ENCODE measurements around the gene PIP4K2B. TPM values are rescaled to one million over a fixed set of nuclear protein-coding genes. Genes with fewer than 3 reads are reported as not detected.

PIP4K2B gene
- total and polyA plus RNA-seq, 9 of the 15 experiments (the other 6 are each of a cell fraction or from before 2014, with no cell fraction given) = 3.7 to 29.9 (median 23.0) TPM

DNA sequence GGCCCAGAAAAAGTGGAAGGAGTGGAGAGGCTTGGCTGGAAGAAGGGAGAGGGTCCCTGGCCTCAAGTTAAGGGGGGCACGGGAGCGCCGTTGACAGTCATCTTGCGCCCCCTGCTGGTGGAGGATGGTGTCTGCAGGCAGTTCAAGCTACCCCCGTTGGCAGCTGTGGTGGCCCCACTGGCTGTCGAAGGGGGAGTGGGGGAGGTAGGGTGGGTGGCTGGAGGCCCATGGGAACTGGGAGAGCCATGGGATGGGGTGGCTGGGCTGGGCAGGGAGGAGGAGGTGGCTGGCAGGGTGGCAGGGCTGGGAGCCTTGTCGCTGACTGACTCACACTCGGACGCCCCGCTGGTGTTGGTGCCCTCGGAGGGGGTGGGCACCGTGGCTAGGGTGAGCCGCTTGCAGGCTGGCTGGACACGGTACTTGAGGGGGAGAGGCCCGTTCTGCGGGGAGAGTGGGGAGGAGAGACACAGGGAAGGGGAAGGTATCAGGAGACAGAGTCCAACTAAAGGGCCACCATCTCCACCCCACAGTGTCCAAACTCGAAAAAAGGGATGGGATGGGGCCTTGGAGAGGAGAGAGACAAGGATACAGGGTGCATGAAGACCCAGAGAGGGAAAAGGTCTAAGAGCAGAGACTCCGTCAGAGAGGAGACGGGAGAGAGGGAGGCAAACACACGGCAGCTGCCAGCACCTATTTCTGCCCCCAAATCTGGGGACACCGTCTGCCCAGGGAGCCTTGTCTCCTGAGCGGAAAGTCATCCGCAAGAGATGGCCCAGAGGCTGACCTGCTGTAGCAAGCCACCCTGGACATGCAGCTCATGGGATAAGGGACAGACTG lies 64.0 kb downstream of the PIP4K2B start (continued):
- TF ChIP-seq, protein P1, sequence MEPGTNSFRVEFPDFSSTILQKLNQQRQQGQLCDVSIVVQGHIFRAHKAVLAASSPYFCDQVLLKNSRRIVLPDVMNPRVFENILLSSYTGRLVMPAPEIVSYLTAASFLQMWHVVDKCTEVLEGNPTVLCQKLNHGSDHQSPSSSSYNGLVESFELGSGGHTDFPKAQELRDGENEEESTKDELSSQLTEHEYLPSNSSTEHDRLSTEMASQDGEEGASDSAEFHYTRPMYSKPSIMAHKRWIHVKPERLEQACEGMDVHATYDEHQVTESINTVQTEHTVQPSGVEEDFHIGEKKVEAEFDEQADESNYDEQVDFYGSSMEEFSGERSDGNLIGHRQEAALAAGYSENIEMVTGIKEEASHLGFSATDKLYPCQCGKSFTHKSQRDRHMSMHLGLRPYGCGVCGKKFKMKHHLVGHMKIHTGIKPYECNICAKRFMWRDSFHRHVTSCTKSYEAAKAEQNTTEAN (CRISPR knock-in tag; IDR thresholded peaks at IDR 0.05) = no peak
- 0 out of 2 replicates have a peak, but pooled peaks have one; percentile 8 for TF ChIP-seq ARID1B (IDR thresholded peaks at IDR 0.05)
- TF ChIP-seq, protein P2, sequence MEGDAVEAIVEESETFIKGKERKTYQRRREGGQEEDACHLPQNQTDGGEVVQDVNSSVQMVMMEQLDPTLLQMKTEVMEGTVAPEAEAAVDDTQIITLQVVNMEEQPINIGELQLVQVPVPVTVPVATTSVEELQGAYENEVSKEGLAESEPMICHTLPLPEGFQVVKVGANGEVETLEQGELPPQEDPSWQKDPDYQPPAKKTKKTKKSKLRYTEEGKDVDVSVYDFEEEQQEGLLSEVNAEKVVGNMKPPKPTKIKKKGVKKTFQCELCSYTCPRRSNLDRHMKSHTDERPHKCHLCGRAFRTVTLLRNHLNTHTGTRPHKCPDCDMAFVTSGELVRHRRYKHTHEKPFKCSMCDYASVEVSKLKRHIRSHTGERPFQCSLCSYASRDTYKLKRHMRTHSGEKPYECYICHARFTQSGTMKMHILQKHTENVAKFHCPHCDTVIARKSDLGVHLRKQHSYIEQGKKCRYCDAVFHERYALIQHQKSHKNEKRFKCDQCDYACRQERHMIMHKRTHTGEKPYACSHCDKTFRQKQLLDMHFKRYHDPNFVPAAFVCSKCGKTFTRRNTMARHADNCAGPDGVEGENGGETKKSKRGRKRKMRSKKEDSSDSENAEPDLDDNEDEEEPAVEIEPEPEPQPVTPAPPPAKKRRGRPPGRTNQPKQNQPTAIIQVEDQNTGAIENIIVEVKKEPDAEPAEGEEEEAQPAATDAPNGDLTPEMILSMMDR (IDR thresholded peaks at IDR 0.05 in 2 of 3, conservative IDR thresholded peaks at IDR 0.05 in 1 of 3; ENCODE audit: insufficient read depth in 2 of 3, low read depth in 1 of 3, low read length in 3 of 3) = peak; percentile 77 to 90 (median 83)
- TF ChIP-seq KLF1 (tag; IDR thresholded peaks at IDR 0.05) = no peak
